HEK293T (cell line): ENCODE results near the gene OR5D18.

Source experiments
- CTCF ChIA-PET: fragments of 350-600 bp; formaldehyde crosslinking; extraction: SDS; loops from one replicate; lab custom pipeline; 2021; ENCODE audit warnings: antibody characterized with exemption, inconsistent platforms; lab: Yijun Ruan, JAX
- POLR2A ChIA-PET: fragments of 350-600 bp; formaldehyde crosslinking; extraction: SDS; loops from one replicate; lab custom pipeline; 2020; ENCODE audit warnings: antibody characterized with exemption, inconsistent platforms; lab: Yijun Ruan, JAX
- DNase-seq: peaks from one replicate; pipeline ENCODE4 v3.0.0; 2012; ENCODE audit warnings: mixed read lengths; ENCODE audit errors: extremely low spot score
- ARNT ChIP-seq: fragments of 450-650 bp; IDR thresholded peaks from 2 replicates; pipeline ENCODE4 v1.6.1; 2017; ENCODE audit warnings: mild to moderate bottlenecking
- BHLHE40 ChIP-seq: fragments of 450-650 bp; IDR thresholded peaks from 2 replicates; pipeline ENCODE4 v1.6.1; 2016; ENCODE audit warnings: mild to moderate bottlenecking, moderate library complexity, borderline replicate concordance
- CTBP1 ChIP-seq: fragments of 450-650 bp; IDR thresholded peaks from 2 replicates; pipeline ENCODE4 v1.6.1; 2016; ENCODE audit warnings: borderline replicate concordance
- ELF4 ChIP-seq: fragments of 450-650 bp; IDR thresholded peaks from 2 replicates; pipeline ENCODE4 v1.6.1; 2017; ENCODE audit warnings: antibody characterized with exemption
- FOXA1 ChIP-seq: fragments of 450-650 bp; IDR thresholded peaks from 2 replicates; pipeline ENCODE4 v1.6.1; 2016; ENCODE audit warnings: mild to moderate bottlenecking
- FOXK2 ChIP-seq: fragments of 450-650 bp; IDR thresholded peaks from 2 replicates; pipeline ENCODE4 v1.6.1; 2016; ENCODE audit warnings: mild to moderate bottlenecking
- FOXM1 ChIP-seq: fragments of 450-650 bp; IDR thresholded peaks from 2 replicates; pipeline ENCODE4 v1.6.1; 2017; ENCODE audit warnings: mild to moderate bottlenecking, borderline replicate concordance
- HDGF ChIP-seq: fragments of 450-650 bp; IDR thresholded peaks from 2 replicates; pipeline ENCODE4 v1.6.1; 2017; ENCODE audit warnings: antibody characterized with exemption, borderline replicate concordance
- L3MBTL2 ChIP-seq: fragments of 450-650 bp; conservative IDR thresholded peaks from 2 replicates; pipeline ENCODE4 v1.6.1; 2016; ENCODE audit warnings: mild to moderate bottlenecking
- LEF1 ChIP-seq: fragments of 450-650 bp; IDR thresholded peaks from 2 replicates; pipeline ENCODE4 v1.6.1; 2017; ENCODE audit warnings: mild to moderate bottlenecking, borderline replicate concordance
- NFRKB ChIP-seq: fragments of 450-650 bp; IDR thresholded peaks from 2 replicates; pipeline ENCODE4 v1.6.1; 2016; ENCODE audit warnings: mild to moderate bottlenecking, moderate library complexity
- SP1 ChIP-seq: fragments of 450-650 bp; IDR thresholded peaks from 2 replicates; pipeline ENCODE4 v1.6.1; 2017
- SUZ12 ChIP-seq: fragments of 450-650 bp; IDR thresholded peaks from 2 replicates; pipeline ENCODE4 v1.6.1; 2016; ENCODE audit warnings: mild to moderate bottlenecking
- TARDBP ChIP-seq: fragments of 450-650 bp; IDR thresholded peaks from 2 replicates; pipeline ENCODE4 v1.6.1; 2016
- ZNF384 ChIP-seq: fragments of 450-650 bp; IDR thresholded peaks from 2 replicates; pipeline ENCODE4 v1.6.1; 2016
- TF ChIP-seq, protein P1 (sequence below): fragments of 450-650 bp; IDR thresholded peaks from 2 replicates; pipeline ENCODE4 v1.6.1; 2016

Gene OR5D18

GRCh38 chr11:55819330-55819729 is at the start of gene OR5D18:
Gene OR5D18, plus strand, starts transcription at chr11:55819630. Its CDS starts 0 bp downstream, at chr11:55819630.
- ChIA-PET CTCF (no interaction called here), POLR2A (no interaction called here)
- no peak for DNase-seq
- no peak for TF ChIP-seq ELF4
- no peak for TF ChIP-seq FOXA1
- no peak for TF ChIP-seq TARDBP
- TF ChIP-seq NFRKB = no peak
- no peak for TF ChIP-seq BHLHE40

DNA sequence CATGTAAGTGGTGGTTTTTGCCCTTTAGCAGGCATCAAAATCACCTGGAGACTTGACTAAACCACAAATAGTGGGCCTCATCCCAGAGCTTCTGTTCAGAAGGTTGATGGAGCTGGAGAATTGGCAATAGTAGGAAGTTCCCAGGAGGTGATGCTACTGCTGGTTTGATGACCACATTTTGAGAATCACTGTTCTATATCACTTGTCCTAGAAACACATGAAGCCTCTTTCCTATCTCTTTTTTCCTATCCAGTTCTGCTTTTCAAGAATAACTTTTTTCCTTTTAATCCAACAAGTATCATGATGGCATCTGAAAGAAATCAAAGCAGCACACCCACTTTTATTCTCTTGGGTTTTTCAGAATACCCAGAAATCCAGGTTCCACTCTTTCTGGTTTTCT is 46.3 kb upstream of the OR5D18 start, which contains the start of gene OR5D13:
TSS of gene OR5D13 (plus strand) at position 301 of the 400 bp plus-strand sequence. CDS start at position 301, 0 bp downstream.
- ChIA-PET CTCF (no interaction called here), POLR2A (no interaction called here)
- DNase-seq = no peak
- TF ChIP-seq L3MBTL2 (no peak), HDGF (no peak), ELF4 (no peak), BHLHE40 (no peak), FOXK2 (no peak), SUZ12 (no peak), CTBP1 (no peak), NFRKB (no peak), ARNT (no peak), SP1 (no peak), FOXA1 (no peak), FOXM1 (no peak), TARDBP (no peak), ZNF384 (no peak), LEF1 (no peak)
- TF ChIP-seq, protein P1, sequence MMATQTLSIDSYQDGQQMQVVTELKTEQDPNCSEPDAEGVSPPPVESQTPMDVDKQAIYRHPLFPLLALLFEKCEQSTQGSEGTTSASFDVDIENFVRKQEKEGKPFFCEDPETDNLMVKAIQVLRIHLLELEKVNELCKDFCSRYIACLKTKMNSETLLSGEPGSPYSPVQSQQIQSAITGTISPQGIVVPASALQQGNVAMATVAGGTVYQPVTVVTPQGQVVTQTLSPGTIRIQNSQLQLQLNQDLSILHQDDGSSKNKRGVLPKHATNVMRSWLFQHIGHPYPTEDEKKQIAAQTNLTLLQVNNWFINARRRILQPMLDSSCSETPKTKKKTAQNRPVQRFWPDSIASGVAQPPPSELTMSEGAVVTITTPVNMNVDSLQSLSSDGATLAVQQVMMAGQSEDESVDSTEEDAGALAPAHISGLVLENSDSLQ = no peak

DNA sequence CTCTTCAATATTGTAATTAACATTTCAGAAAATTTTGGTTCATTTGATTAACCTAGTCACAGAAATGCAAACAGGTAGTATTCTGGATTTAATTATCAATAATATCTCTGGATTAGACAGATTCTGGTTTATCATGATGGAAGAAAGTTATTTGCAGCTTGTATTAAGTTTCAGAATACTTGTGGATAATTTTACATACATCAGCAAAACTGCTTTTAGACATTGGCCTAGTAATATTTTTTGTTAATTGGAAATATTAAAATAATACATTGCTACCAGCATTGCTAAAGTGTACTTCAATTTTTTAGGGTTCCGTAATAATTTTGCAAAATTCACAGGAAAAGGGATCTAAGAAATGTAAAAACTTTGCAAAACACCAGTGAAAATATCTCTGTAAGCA is 27.8 kb upstream of the OR5D18 start:
- no peak for DNase-seq
- POLR2A ChIA-PET = no interaction called here
- CTCF ChIA-PET = no interaction called here
- TF ChIP-seq SP1 = no peak
- no peak for TF ChIP-seq ZNF384
- no peak for TF ChIP-seq ELF4
- no peak for TF ChIP-seq LEF1
- no peak for TF ChIP-seq L3MBTL2
- TF ChIP-seq BHLHE40 = no peak
- no peak for TF ChIP-seq NFRKB
- TF ChIP-seq FOXK2 = no peak
- TF ChIP-seq ARNT = no peak
- TF ChIP-seq, protein P1 = no peak
- TF ChIP-seq CTBP1 = no peak
- no peak for TF ChIP-seq HDGF
- TF ChIP-seq FOXM1 = no peak

- DNase-seq = no peak
- POLR2A ChIA-PET = no interaction called here
- TF ChIP-seq HDGF (no peak), ARNT (no peak), L3MBTL2 (no peak)
- CTCF ChIA-PET = no interaction called here
These were observed 26.1 kb upstream of the OR5D18 start for GRCh38 chr11:55793321-55793720.

DNA sequence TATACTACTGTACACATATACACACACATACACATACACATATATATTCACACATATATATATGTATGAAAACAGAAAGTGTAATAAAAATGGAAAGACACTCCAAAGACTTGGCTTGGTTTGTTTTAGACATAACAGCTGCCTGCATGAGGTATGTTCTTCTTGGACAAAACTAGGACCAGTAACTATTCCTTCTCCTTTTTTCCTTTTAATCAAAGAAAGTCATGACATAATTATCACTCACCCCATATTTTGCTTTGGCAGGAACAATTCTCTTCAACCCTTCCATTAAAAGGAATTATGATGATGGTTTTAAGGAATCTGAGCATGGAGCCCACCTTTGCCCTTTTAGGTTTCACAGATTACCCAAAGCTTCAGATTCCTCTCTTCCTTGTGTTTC is 24.2 kb upstream of the OR5D18 start, which contains the start of gene OR5D14:
TSS of gene OR5D14 (plus strand) at position 301 of the 400 bp plus-strand sequence. CDS start at position 301, 0 bp downstream.
- TF ChIP-seq, protein P1 = no peak
- TF ChIP-seq FOXK2 (no peak), SUZ12 (no peak), BHLHE40 (no peak), LEF1 (no peak), ZNF384 (no peak), L3MBTL2 (no peak), ARNT (no peak)
- DNase-seq = no peak
- CTCF ChIA-PET = no interaction called here
- POLR2A ChIA-PET = no interaction called here

- no peak for TF ChIP-seq SP1
- TF ChIP-seq HDGF = no peak
- TF ChIP-seq L3MBTL2 = no peak
- TF ChIP-seq, protein P1 = no peak
- no peak for TF ChIP-seq NFRKB
- TF ChIP-seq BHLHE40 = no peak
- no peak for TF ChIP-seq TARDBP
- no peak for TF ChIP-seq SUZ12
- TF ChIP-seq LEF1 = no peak
- TF ChIP-seq ARNT = no peak
- TF ChIP-seq CTBP1 = no peak
- no peak for TF ChIP-seq ELF4
- TF ChIP-seq FOXA1 = no peak
- no peak for TF ChIP-seq ZNF384
- no peak for TF ChIP-seq FOXK2
- TF ChIP-seq FOXM1 = no peak
- POLR2A ChIA-PET = no interaction called here
- no peak for DNase-seq
- CTCF ChIA-PET = no interaction called here
These were observed 13.2 kb upstream of the OR5D18 start for GRCh38 chr11:55806248-55806647.
